Liver (tissue), 9 donors: ENCODE data around the gene RELB. TPM values are rescaled to one million over a fixed set of nuclear protein-coding genes. Genes with fewer than 3 reads are reported as not detected.

Source experiments
- DNase-seq: peaks from one replicate; pipeline ENCODE4 v3.0.0-alpha.2; 2017; ENCODE audit warnings: low spot score
- H3K27ac ChIP-seq, 2 donors: one replicate each; pipeline ENCODE4 v1.7.0; 2013; ENCODE audit warnings: inconsistent platforms in 2 of 2, low read length in 2 of 2, control low read depth in 1 of 2, low read depth in 1 of 2, mild to moderate bottlenecking in 1 of 2
- H3K27me3 ChIP-seq, 4 donors: one replicate each; pipeline versions ENCODE4 v1.6.1 to v1.7.0; 2013; ENCODE audit warnings: low read length in 3 of 4, inconsistent platforms in 1 of 4, mild to moderate bottlenecking in 1 of 4, moderate library complexity in 1 of 4; ENCODE audit not compliant: control insufficient read depth in 4 of 4, insufficient read depth in 4 of 4
- H3K36me3 ChIP-seq, 4 donors: one replicate each; pipeline versions ENCODE4 v1.6.1 to v1.7.0; 2013; ENCODE audit warnings: low read length in 3 of 4, mild to moderate bottlenecking in 3 of 4, low read depth in 1 of 4, moderate library complexity in 1 of 4; ENCODE audit not compliant: control insufficient read depth in 4 of 4, insufficient read depth in 3 of 4
- H3K4me1 ChIP-seq, 4 donors: one replicate each; pipeline versions ENCODE4 v1.6.1 to v1.7.0; 2013; ENCODE audit warnings: low read length in 3 of 4, mild to moderate bottlenecking in 3 of 4, moderate library complexity in 1 of 4; ENCODE audit not compliant: control insufficient read depth in 4 of 4, insufficient read depth in 4 of 4
- H3K4me3 ChIP-seq, 3 donors: one replicate each; pipeline versions ENCODE4 v1.6.1 to v1.7.0; 2013; ENCODE audit warnings: low read length in 3 of 3, control low read depth in 1 of 3, low read depth in 1 of 3, mild to moderate bottlenecking in 1 of 3
- H3K9ac ChIP-seq, 2 donors: one replicate each; pipeline ENCODE4 v1.7.0; 2013; ENCODE audit warnings: low read length in 2 of 2, mild to moderate bottlenecking in 2 of 2, moderate library complexity in 2 of 2, control low read depth in 1 of 2, low read depth in 1 of 2
- H3K9me3 ChIP-seq, 4 donors: one replicate each; pipeline versions ENCODE4 v1.6.1 to v1.7.0; 2013; ENCODE audit warnings: low read length in 3 of 4; ENCODE audit not compliant: control insufficient read depth in 4 of 4
- EGR1 ChIP-seq, 2 donors: IDR thresholded peaks; 2 replicates each; pipeline ENCODE4 v1.6.1; 2016 to 2018; ENCODE audit warnings: antibody characterized with exemption in 2 of 2, low read depth in 2 of 2
- FOXA1 ChIP-seq: IDR thresholded peaks from 2 replicates; pipeline ENCODE4 v1.6.1; 2016; ENCODE audit warnings: antibody characterized with exemption
- FOXA2 ChIP-seq: IDR thresholded peaks from 2 replicates; pipeline ENCODE4 v1.6.1; 2016; ENCODE audit warnings: antibody characterized with exemption
- GABPA ChIP-seq, 2 donors: IDR thresholded peaks in 1 of 2; conservative IDR thresholded peaks in 1 of 2; 2 replicates each; pipeline ENCODE4 v1.6.1; 2016; ENCODE audit warnings: antibody characterized with exemption in 2 of 2, mild to moderate bottlenecking in 1 of 2, moderate library complexity in 1 of 2
- HNF4A ChIP-seq, 2 donors: conservative IDR thresholded peaks; 2 replicates each; pipeline ENCODE4 v1.6.1; 2016; ENCODE audit warnings: antibody characterized with exemption in 2 of 2, mild to moderate bottlenecking in 2 of 2
- HNF4G ChIP-seq: IDR thresholded peaks from 2 replicates; pipeline ENCODE4 v1.6.1; 2016; ENCODE audit warnings: antibody characterized with exemption
- JUND ChIP-seq, 2 donors: IDR thresholded peaks; 2 replicates each; pipeline ENCODE4 v1.6.1; 2016; ENCODE audit warnings: antibody characterized with exemption in 2 of 2
- NR2F2 ChIP-seq: IDR thresholded peaks from 2 replicates; pipeline ENCODE4 v1.6.1; 2016; ENCODE audit warnings: antibody characterized with exemption
- RAD21 ChIP-seq, 2 donors: IDR thresholded peaks; 2 replicates each; pipeline ENCODE4 v1.6.1; 2016; ENCODE audit warnings: antibody characterized with exemption in 2 of 2, mild to moderate bottlenecking in 2 of 2
- RXRA ChIP-seq, 2 donors: IDR thresholded peaks; 2 replicates each; pipeline ENCODE4 v1.6.1; 2017 to 2018; ENCODE audit warnings: antibody characterized with exemption in 2 of 2, mild to moderate bottlenecking in 1 of 2
- SP1 ChIP-seq: IDR thresholded peaks from 2 replicates; pipeline ENCODE4 v1.6.1; 2018; ENCODE audit warnings: antibody characterized with exemption, mild to moderate bottlenecking
- TAF1 ChIP-seq: conservative IDR thresholded peaks from 2 replicates; pipeline ENCODE4 v1.6.1; 2016; ENCODE audit warnings: antibody characterized with exemption, mild to moderate bottlenecking
- YY1 ChIP-seq: IDR thresholded peaks from 2 replicates; pipeline ENCODE4 v1.6.1; 2016; ENCODE audit warnings: antibody characterized with exemption, mild to moderate bottlenecking
- WGBS: extraction: QIAGEN DNeasy Blood & Tissue Kit; methylation state at CpG from one replicate; pipeline ENCODE4 v1.1.7; 2013; 5-methylcytosine and 5-hydroxymethylcytosine counted together
- polyA plus RNA-seq, 2 donors: library from polyadenylated mRNA; stranded (reverse) in 1 of 2; unstranded in 1 of 2; fragments of 200-250 nt in 1 of 2; fragments of >200 nt in 1 of 2; fragmentation: Nextera tagmentation in 1 of 2; extraction: Ambion mirVana in 1 of 2; gene quantifications; one replicate each; pipeline versions ENCODE4 v1.2.1 to v1.2.3, GENCODE V29; 2013 to 2015
- total RNA-seq, 2 donors: library from RNA; depleted of rRNA; stranded (reverse); fragments of >200 nt; gene quantifications; one replicate each; pipeline ENCODE4 v1.2.3, GENCODE V29; 2014
- TF ChIP-seq, protein P1 (sequence below): IDR thresholded peaks from 2 replicates; pipeline ENCODE4 v1.6.1; 2016; ENCODE audit warnings: antibody characterized with exemption
- TF ChIP-seq, protein P2 (sequence below): IDR thresholded peaks from 2 replicates; pipeline ENCODE4 v1.6.1; 2016; ENCODE audit warnings: antibody characterized with exemption
- TF ChIP-seq, protein P3 (sequence below): IDR thresholded peaks from 2 replicates; pipeline ENCODE4 v1.6.1; 2016; ENCODE audit warnings: antibody characterized with exemption
- TF ChIP-seq, protein P4 (sequence below): IDR thresholded peaks from 2 replicates; pipeline ENCODE4 v1.6.1; 2016; ENCODE audit warnings: antibody characterized with exemption, mild to moderate bottlenecking
- donor health status: healthy.
- donor health status: healthy.
- donor health status: healthy.
- donor health status: healthy.
- donor health status: healthy.

Gene RELB
- total and polyA plus RNA-seq, 4 donors: 1.4 to 4.9 (median 2.6) TPM

DNA sequence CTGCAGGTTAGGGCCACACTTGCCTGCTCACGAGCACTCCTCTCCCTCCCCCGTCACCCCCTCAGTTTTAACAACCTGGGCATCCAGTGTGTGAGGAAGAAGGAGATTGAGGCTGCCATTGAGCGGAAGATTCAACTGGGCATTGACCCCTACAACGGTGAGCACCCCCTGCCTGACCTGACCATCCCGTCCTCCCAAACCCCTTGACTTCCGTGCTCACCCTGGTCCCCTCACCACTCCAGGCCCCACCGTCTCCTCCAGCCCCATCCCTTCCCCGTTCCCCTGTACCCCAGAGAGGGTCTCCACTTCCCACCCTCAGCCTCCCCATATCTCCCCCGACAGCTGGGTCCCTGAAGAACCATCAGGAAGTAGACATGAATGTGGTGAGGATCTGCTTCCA is 24.0 kb downstream of the RELB start:
- WGBS: 97% methylated on average over 9 of the region's 9 CpGs
- no peaks in the 10 kb centered on the region for H3K27me3 ChIP-seq
- H3K9ac ChIP-seq: no peak overlapping the region
- no peak overlapping the region for H3K27ac ChIP-seq
- no peak for DNase-seq
- peaks cover 0 to 10% (median 5%) of the 10 kb centered on the region in 4 donors for H3K36me3 ChIP-seq
- no peaks in the 10 kb centered on the region for H3K9me3 ChIP-seq
- no peak for TF ChIP-seq NR2F2
- no peak for TF ChIP-seq SP1
- TF ChIP-seq, protein P1, sequence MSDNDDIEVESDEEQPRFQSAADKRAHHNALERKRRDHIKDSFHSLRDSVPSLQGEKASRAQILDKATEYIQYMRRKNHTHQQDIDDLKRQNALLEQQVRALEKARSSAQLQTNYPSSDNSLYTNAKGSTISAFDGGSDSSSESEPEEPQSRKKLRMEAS: no peak
- H3K4me3 ChIP-seq: no peak overlapping the region
- H3K4me1 ChIP-seq: peaks cover 0 to under 1% (median 0%) of the 10 kb centered on the region in 4 donors

DNA sequence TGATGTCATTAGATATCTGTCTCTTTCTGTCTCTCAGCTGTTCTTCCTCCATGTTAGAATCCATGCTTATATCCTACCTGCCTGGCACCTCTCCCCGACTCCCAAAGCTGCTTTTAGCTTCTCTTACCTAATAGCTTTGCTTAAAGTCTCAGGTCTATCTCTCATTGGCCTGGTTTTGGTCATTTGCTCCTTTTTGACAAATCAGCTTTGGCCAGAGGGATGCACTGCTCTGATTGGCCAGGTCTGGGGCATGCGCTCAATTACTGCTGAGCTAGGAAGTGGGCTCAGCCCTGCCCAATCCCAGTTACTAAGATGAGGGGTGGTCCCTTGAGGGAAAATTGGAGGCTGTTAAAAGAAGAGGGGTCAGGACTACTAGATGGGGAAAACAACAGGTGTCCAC is 26.1 kb downstream of the RELB start:
- DNase-seq: no peak
- Histone ChIP-seq H3K4me3 (no peak overlapping the region), H3K9me3 (no peaks in the 10 kb centered on the region), H3K27ac (no peak overlapping the region), H3K27me3 (no peaks in the 10 kb centered on the region), H3K36me3 (peaks cover 0 to 12% (median 11%) of the 10 kb centered on the region in 4 donors), H3K4me1 (no peaks in the 10 kb centered on the region), H3K9ac (no peak overlapping the region)
- TF ChIP-seq JUND (IDR thresholded peaks at IDR 0.05): no peak
- TF ChIP-seq NR2F2: no peak
- TF ChIP-seq SP1: no peak
- TF ChIP-seq EGR1 (IDR thresholded peaks at IDR 0.05; ENCODE audit: low read depth in 2 of 2): no peak
- 97% methylated on average over 2 of the region's 2 CpGs for WGBS

DNA sequence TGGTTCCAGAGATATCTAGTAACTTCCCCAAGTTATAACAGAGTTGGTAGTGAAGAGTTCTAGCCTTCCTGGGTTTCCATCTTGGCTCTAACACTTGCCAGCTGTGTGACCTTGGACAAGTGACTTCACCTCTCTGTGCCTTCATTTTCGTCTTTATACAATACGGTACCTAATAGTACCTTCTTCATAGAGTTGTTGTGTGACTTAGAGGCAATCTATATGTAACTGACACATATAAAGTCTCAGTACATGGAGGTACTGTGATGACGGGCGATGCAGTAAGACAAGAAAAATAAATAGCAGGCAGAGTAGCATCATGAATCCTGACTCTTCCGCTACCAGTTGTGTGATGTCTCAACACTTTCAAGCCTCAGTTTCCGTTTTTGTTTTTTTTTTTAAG is 29.6 kb downstream of the RELB start:
- Histone ChIP-seq H3K27ac (no peak overlapping the region), H3K4me3 (no peak overlapping the region), H3K36me3 (peaks cover 3 to 31% (median 21%) of the 10 kb centered on the region in 4 donors), H3K27me3 (no peaks in the 10 kb centered on the region), H3K9me3 (no peaks in the 10 kb centered on the region), H3K9ac (no peak overlapping the region), H3K4me1 (no peaks in the 10 kb centered on the region)
- DNase-seq: no peak
- TF ChIP-seq, protein P2, sequence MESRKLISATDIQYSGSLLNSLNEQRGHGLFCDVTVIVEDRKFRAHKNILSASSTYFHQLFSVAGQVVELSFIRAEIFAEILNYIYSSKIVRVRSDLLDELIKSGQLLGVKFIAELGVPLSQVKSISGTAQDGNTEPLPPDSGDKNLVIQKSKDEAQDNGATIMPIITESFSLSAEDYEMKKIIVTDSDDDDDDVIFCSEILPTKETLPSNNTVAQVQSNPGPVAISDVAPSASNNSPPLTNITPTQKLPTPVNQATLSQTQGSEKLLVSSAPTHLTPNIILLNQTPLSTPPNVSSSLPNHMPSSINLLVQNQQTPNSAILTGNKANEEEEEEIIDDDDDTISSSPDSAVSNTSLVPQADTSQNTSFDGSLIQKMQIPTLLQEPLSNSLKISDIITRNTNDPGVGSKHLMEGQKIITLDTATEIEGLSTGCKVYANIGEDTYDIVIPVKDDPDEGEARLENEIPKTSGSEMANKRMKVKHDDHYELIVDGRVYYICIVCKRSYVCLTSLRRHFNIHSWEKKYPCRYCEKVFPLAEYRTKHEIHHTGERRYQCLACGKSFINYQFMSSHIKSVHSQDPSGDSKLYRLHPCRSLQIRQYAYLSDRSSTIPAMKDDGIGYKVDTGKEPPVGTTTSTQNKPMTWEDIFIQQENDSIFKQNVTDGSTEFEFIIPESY: no peak
- TF ChIP-seq YY1 (no peak), JUND (IDR thresholded peaks at IDR 0.05) (no peak), TAF1 (no peak)
- 96% methylated on average over 6 of the region's 6 CpGs for WGBS

DNA sequence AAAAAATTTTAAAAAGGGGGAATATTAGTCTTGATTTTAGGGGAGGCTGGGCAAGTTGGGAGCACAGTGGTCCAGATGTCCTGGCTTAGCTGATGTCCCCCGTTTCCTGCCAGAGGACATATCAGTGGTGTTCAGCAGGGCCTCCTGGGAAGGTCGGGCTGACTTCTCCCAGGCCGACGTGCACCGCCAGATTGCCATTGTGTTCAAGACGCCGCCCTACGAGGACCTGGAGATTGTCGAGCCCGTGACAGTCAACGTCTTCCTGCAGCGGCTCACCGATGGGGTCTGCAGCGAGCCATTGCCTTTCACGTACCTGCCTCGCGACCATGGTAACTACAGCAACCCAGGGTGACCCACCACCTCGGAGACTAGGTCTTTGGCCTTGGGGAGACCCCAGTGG is 31.2 kb downstream of the RELB start:
- Histone ChIP-seq H3K4me1 (no peaks in the 10 kb centered on the region), H3K27me3 (no peaks in the 10 kb centered on the region), H3K27ac (no peak overlapping the region), H3K36me3 (peaks cover 3 to 31% (median 21%) of the 10 kb centered on the region in 4 donors), H3K9me3 (no peaks in the 10 kb centered on the region), H3K4me3 (no peak overlapping the region), H3K9ac (no peak overlapping the region)
- no peak for DNase-seq
- WGBS: 90% methylated on average over 18 of the region's 18 CpGs
- TF ChIP-seq TAF1 (no peak), EGR1 (IDR thresholded peaks at IDR 0.05; ENCODE audit: low read depth in 2 of 2) (no peak), GABPA (IDR thresholded peaks at IDR 0.05 in 1 of 2, conservative IDR thresholded peaks at IDR 0.05 in 1 of 2) (no peak), FOXA2 (no peak), RAD21 (IDR thresholded peaks at IDR 0.05) (no peak), JUND (IDR thresholded peaks at IDR 0.05) (no peak), HNF4G (no peak), HNF4A (conservative IDR thresholded peaks at IDR 0.05) (no peak), FOXA1 (no peak), RXRA (IDR thresholded peaks at IDR 0.05) (no peak), YY1 (no peak), SP1 (no peak)
- TF ChIP-seq, protein P1: no peak
- TF ChIP-seq, protein P3, sequence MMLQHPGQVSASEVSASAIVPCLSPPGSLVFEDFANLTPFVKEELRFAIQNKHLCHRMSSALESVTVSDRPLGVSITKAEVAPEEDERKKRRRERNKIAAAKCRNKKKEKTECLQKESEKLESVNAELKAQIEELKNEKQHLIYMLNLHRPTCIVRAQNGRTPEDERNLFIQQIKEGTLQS: no peak
- TF ChIP-seq, protein P4, sequence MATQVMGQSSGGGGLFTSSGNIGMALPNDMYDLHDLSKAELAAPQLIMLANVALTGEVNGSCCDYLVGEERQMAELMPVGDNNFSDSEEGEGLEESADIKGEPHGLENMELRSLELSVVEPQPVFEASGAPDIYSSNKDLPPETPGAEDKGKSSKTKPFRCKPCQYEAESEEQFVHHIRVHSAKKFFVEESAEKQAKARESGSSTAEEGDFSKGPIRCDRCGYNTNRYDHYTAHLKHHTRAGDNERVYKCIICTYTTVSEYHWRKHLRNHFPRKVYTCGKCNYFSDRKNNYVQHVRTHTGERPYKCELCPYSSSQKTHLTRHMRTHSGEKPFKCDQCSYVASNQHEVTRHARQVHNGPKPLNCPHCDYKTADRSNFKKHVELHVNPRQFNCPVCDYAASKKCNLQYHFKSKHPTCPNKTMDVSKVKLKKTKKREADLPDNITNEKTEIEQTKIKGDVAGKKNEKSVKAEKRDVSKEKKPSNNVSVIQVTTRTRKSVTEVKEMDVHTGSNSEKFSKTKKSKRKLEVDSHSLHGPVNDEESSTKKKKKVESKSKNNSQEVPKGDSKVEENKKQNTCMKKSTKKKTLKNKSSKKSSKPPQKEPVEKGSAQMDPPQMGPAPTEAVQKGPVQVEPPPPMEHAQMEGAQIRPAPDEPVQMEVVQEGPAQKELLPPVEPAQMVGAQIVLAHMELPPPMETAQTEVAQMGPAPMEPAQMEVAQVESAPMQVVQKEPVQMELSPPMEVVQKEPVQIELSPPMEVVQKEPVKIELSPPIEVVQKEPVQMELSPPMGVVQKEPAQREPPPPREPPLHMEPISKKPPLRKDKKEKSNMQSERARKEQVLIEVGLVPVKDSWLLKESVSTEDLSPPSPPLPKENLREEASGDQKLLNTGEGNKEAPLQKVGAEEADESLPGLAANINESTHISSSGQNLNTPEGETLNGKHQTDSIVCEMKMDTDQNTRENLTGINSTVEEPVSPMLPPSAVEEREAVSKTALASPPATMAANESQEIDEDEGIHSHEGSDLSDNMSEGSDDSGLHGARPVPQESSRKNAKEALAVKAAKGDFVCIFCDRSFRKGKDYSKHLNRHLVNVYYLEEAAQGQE: no peak
